Stimulated activated CD4-positive, alpha-beta T cell treated with anti-CD3 and anti-CD28 coated beads, Interleukin-12 subunit alpha, Interleukin-12 subunit beta, amount 100 ng/mL, for 48 hours (primary cell): ENCODE measurements around the gene THPO.
A peak's percentile ranks its signal among the peaks of the same experiment; 100 is the strongest.

Experiments used
- DNase-seq, 3 donors: peaks; one replicate each; pipeline ENCODE4 v3.0.0-alpha.2; 2020; ENCODE audit warnings: low read depth in 2 of 3, low spot score in 1 of 3

The THPO gene

DNA sequence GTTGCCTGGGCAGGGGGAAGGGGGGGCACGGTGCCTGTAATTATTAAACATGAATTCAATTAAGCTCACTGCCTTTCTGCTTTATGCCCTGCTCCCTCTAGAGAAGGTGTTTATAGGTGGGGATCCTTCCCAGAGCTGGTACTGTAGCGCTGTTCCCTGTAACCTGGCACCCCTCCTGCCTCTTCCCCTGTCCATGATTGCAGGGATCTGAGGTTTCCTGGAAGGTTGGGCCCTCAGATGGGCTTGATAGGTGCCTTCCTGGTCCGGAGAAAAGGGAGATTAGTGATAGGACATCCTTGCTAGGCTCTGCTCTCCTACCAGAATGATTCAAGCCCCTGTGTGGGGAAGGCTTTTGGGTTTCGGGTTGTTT lies 42.7 kb downstream of the THPO start:
- no peak for DNase-seq

DNA sequence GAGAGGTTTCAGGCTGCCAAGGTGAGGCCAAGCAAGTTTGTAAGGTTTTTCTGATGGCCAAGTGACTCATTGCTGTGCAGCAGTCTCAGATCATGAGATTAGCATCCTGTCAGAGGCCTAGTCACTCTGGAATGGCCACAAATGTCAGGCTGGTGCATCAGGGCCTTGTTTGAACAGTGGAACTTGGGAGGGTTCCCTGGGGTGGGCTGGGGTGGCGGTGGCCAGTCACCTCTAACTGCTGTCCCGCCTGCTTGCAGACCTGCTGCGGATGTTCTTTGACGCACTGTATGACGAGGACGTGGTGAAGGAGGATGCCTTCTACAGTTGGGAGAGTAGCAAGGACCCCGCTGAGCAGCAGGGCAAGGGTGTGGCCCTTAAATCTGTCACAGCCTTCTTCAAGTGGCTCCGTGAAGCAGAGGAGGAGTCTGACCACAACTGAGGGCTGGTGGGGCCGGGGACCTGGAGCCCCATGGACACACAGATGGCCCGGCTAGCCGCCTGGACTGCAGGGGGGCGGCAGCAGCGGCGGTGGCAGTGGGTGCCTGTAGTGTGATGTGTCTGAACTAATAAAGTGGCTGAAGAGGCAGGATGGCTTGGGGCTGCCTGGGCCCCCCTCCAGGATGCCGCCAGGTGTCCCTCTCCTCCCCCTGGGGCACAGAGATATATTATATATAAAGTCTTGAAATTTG lies 43.4 kb downstream of the THPO start:
- DNase-seq, result no peak

DNA sequence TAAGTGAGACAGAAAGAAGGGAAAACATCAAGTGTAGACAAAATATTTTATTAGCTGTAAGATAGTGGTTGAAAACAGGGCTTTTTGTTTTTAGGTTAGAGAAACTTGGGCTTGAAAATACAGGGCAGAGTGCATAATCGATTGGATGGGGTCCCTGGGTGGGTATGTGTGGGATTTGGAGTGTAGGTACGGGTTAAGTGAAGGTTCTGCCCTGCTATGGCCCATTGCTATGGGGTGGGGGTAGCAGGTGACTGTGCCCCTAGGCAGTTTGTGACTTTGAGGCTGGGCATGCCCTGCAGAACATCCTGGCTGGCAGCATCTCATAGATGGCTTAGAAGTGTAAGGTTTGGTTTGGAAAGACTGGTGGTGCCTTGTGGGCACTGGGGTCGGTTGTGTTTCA lies 44.3 kb downstream of the THPO start:
- DNase-seq, result no peak

DNA sequence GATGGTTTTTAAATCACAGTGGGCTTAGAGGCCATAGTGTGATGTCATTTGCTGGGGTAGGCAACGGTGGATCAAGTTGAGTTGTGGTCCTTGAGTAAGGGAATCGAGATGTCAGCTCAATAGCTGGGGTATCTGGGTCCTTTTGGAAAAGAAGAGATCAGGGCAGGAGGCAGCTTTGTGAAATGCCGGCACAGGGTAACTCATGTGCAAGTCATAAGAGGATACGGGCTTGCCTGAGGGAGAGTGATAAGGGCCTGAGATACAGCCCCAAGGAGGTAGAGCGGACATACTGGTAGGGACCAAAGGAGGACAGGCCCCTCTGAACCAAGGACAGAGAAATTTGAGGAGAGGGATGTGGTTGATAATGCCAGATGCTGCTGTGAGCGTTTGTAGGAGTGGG lies 44.8 kb downstream of the THPO start:
- DNase-seq, result no peak

DNA sequence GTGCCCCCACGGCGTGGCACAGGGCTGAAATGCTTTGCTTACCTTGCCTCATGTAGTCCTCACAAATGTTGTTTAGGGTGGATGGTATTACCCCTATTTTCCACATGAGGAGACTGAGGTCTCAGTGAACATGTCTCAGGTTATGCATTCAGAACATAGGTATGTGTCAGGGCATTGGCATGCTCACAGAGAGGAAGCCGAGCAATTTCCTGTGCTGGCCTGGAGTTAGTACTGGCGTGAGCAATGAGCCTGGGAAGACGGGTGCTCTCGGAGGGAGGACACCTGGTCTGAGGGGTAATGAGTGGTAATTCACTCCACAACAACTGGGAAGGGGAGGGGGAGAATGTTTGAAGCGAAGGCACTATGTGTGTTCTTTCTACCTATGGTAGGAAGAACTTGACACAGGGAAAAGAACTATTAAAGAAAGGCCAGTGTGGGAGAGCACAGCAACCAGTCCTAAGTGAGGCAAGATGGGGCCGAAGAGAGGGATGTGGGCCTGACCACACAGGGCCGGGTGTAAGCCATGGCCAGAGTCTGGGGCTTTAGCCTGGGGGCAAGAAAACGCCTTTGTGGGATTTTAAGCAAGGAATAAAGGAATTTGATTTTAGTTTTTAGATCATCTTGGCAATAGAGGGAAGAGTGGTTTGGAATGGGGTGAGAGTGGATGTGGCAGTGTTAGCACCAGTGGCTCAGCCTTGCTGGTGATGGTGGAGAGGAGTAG lies 45.5 kb downstream of the THPO start:
- DNase-seq, result no peak

DNA sequence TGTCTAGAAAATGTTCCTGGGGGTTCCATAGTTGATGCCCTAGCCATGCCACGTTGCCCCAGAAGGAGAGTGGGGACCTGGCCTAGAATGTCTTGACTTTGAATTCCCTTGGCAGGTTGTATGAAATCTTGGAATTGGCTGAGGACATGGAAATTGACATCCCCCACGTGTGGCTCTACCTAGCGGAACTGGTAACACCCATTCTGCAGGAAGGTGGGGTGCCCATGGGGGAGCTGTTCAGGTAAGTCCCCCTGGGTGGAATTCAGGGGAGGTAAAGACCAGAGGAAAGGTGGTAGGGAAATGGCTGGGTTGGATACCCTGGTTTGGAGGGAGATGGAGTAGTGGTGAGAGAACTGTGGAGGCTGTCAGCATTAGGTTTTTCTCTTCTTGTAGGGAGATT lies 49.5 kb downstream of the THPO start:
- no peak for DNase-seq

DNA sequence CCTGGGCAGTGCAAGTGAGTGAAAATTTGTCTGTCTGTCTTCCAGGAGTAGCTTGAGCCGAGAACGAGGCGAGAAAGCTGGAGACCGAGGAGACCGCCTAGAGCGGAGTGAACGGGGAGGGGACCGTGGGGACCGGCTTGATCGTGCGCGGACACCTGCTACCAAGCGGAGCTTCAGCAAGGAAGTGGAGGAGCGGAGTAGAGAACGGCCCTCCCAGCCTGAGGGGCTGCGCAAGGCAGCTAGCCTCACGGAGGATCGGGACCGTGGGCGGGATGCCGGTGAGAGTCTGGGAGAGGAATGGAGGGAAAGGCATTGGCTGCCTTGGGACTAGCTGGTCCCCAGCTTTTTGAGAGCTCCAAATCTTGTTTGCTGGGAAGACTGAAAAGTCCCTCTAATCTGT lies 50.8 kb downstream of the THPO start:
- DNase-seq, result no peak

DNA sequence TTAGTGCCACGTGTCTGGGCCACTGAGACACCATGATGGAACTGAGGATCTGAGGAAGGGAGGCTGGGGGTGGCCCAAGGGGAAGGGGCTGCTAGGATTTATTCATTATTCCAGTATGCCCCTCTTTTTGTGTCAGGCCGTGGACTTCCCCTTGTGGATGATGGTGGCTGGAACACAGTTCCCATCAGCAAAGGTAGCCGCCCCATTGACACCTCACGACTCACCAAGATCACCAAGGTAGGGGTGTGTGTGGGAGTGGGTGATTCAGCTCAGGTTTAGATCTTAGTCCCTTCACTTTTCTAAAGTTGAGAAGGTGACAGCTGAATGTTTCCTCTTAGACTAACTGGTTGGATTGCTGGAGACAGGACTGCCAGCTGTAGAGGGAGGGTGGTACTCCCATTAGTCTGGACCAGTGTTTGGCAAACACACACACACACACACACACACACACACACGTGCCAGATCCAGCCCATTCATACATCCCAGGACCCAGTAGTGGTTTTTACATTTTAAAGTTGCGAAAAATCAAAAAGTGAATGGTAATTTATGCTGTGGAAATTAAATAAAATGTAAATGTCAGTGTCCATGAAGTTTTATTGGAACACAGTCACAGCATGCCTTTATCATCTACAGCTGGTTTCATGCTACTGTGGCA lies 52.2 kb downstream of the THPO start:
- peak in 1 of 3 donors; percentile 34 for DNase-seq

DNA sequence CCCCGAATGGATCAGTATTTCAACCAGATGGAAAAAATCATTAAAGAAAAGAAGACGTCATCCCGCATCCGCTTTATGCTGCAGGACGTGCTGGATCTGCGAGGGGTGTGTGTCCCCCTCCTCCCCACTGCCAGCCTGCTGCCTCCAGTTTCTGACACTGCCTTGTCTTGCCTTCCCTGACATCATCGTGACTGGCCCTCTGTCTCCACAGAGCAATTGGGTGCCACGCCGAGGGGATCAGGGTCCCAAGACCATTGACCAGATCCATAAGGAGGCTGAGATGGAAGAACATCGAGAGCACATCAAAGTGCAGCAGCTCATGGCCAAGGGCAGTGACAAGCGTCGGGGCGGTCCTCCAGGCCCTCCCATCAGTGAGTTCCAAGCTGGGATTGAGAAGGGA lies 52.7 kb downstream of the THPO start:
- DNase-seq, result no peak

DNA sequence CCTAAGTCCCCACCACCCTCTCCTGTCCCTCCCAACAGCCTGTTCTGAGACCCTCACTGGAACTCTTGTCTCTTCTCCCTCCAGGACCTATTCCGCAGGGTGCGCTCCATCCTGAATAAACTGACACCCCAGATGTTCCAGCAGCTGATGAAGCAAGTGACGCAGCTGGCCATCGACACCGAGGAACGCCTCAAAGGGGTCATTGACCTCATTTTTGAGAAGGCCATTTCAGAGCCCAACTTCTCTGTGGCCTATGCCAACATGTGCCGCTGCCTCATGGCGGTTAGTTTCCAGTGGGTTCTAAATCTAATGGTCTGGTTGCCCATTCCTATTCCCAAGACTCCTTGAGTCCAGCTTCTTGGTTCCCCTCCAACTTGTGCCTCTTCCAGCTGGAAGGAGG lies 54.3 kb downstream of the THPO start:
- DNase-seq, result no peak

DNA sequence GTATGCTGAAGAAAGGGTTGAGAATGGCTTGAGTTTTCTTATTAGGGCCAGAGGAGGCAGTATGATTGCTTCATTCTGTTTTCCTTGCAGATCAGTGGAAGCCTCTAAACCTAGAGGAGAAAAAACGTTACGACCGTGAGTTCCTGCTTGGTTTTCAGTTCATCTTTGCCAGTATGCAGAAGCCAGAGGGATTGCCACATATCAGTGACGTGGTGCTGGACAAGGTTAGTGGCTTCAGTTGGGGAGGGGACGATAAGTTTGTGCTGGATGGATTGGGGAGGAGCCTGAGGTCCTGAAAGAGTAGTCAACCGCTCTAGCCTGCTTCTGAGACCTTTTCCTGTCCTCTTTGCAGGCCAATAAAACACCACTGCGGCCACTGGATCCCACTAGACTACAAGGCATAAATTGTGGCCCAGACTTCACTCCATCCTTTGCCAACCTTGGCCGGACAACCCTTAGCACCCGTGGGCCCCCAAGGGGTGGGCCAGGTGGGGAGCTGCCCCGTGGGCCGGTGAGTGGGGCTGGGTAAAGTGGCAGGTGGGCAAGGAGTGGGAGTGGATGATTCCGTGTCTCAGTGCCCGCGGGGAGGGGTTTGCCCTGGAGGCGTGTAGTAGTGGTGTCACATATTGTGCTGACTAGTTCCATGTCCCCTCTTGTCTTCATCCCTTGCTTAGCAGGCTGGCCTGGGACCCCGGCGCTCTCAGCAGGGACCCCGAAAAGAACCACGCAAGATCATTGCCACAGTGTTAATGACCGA lies 55.1 kb downstream of the THPO start:
- no peak for DNase-seq
